Cerebellar nuclear complex (tissue), 1 donor: ENCODE data around the gene CRABP2.

ENCODE experiments used
- DNase-seq, 2 experiments: peaks; one replicate each; lab custom pipeline; 2025; lab: John Stamatoyannopoulos, UW

The CRABP2 gene

DNA sequence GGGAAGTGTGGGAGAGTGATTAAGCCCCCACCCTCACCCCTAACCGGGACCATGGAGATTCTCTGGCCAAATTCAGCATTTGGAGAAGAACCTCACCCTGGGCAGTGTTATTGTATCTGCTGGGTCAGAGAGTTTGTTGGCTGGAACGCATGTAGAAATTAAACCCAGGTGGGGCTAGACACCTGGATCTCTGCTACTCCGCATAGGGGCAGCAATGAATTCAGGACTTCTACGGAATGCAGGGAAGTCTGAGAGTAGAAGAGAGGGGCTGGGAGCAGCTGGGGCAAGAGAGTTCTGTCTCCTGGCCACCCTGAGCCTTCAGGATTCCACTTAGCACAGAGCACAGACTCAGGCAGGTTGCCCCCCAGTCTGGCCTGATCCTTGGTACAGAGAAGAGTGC, 3.6 kb upstream of the CRABP2 start:
- DNase-seq, result no peak

DNA sequence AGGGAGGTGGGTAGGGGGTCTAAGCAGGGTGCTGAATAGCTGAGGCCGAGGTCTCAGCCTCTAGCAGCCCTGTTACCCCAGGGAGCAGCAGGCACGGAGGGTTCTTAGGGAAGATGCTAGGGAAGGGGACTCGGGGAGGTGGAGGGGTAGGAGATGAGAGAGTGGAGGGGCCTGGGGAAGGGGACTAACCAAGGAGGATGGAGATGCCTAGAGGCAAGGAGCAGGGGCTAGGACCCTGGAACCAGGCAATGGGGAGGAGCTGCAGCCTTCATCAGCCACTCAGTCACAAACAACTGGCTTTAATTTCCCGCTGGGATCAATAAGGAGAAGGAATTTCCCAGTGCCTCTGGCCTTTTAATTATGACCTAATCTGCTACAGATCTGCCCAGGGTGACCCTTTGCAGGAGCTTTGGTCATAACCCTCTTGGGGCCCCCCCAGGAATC, 2.9 kb upstream of the CRABP2 start:
- DNase-seq, result no peak

DNA sequence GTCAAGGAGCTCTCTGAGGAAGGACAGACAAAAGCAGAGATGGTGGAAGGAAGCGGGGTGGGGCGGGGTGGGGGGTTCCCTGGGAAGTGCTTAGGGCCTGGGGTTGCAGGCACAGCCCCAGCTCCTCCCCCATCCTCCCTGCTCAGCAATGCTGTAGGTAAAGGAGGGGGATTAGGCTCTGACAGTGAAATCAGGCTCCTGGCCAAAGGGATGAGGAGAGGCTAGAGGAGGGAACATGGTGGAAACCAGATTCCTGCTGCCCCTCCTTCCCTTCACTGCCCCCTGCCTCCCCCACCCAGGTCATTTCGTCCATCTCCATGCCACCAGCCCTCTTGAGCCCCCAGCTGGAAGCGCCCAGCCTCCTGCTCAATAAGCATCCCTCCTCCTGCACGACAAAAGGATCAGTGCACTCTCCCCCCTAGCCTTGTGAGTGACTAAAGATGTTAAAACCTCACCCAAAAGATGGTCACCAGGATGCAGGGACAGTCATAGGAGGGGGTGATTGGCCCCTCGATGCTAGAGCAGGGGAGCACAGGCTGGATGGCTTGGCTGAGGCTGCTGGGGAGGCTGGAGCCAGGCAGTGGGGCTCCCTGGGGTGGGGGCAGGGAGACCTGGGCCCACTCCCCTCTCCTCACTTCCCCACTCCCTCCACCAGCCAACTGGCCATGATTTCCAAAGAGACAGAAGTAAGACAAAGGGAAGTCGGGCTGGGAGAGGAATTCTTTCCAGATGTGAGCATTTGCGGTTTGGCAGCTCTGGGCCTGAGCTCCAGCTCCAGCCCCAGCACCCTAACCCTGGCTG, 2.2 kb upstream of the CRABP2 start:
- DNase-seq, result no peak

DNA sequence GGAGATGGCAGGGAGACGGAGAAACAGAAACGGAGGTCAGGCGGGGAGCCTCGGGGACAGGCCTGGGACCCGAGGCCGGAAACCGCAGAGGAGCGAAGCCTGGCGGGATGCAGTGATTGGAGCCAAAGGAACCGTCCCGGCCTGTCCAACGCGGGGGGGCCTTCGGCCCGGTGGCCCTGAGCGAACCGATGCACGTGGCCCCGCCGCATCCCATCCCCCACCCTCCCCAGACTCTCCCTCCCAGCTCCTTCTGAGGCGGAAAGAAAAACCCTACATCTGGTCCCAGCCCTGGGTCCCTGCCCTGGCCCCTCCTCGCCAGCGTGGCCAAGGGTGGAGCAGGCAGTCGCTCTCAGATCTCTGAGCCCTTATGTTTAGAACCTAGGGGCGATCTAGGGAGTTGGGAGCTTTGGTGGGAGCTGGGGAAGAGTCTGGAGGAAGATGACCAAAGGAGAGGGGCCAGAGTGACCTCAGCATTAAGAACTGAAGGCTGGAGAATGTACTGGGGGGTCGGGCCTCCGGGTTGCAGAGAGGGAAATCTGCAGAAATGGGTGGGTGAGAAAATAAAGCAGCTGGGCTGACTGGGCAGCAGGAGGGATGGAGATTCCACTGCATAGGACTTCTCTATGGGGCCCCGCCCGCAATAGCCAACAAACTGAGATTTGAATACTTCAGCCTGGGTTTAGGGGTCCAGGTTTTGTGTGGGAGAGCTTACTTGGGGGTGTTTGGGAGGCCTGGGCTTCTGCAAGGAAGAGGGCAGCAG, 1.5 kb upstream of the CRABP2 start:
- no peak for DNase-seq

DNA sequence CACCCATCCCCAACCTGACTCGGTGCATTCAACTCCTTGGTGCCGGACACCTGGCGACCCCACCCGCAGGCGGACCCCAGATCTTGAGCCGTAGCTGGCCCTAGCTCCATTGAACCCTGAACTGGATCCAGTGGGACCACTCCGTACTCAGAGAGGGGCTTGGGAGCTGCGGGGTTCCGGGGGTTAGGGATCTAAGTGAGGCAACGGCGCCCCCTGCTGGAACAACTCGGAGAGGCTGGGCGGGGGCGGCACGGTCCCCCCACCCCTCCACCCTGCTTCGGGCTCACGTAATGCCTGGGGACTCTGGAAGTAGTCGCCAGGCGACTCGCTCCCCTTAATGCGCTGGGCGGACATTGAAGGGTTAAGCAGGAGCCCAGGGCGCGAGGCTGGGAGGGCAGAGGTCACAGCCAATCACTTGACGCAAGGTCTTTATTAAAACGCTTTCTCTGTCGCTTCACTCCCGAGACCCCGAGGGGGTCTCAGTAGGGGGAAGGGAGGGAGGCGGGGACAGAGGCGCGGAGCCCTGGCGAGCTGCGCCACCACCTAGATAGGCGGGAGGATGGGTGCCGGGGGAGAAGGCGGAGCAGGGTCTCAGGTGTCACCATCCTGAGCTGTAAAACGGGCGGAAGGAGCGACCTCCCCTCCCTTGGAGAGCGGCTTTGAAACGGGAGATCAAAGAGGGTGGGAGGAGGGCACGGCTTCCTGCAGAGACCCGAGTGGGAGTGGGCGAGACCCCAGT, 704 bp upstream of the CRABP2 start:
- DNase-seq, result no peak

DNA sequence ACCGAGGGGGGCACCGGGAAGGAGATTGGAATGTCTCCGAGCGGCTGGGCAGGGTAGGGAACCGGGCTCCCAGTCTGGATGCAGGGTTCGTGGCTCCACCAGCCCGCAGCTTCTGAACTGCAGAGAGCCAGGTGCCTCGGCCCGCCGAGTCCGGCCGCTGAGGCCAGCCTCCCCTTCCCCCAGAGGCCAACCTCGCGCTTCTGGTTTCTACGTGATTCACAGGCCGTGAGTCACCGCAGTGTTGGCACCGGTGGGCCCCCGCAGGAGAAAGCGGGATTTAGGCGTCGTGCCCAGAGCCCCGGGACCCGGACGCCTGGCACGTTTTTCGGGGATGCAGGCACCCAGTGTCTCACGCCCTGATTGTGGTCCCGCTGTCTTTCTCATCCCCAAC, 458 bp downstream of the CRABP2 start:
- no peak for DNase-seq

DNA sequence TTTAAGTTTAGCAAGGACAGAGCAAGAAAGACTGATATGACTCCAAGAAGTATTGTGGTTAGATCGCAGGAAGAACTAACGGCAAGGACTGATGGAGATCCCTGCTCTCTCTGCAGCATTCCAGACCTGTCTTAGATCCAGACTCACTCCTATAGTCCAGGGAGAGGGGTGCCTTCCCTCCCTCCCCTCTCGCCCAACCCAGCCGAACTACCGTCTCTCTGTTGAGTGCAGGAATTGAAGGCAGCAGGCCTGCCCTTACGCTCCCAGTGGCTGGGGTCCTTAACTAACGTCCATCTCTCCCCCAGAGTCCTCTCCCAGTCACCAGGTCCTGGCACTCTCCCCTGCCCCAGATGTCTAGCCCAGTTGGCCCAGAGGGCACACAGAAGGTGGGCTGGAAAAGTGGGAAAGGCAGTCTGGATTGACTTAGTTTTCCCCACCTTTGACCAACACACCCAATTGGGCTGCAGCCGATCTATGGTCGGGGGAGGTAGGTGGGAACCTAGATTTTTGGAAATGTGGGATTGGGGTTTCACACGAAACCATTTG, 1.1 kb downstream of the CRABP2 start:
- no peak for DNase-seq

DNA sequence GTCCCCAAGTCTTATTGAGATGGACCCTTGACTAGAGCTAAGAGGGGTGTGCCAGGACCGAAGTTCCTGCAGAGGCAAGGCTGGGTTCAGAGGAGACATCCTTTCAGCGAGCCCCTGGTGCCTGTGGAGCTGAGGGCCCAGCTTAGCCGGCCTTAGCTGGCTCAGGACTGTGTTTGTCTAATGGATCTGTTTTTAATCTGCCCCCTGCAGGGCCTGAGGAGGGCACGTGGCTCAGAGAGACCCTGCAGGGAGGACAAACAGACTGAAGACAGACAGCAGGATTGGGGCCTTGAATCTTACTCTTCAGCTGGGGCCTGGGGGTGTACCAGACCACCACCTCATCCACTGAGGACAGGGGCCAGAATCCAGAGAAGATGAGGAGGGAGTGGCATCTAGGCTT, 1.6 kb downstream of the CRABP2 start:
- no peak for DNase-seq

DNA sequence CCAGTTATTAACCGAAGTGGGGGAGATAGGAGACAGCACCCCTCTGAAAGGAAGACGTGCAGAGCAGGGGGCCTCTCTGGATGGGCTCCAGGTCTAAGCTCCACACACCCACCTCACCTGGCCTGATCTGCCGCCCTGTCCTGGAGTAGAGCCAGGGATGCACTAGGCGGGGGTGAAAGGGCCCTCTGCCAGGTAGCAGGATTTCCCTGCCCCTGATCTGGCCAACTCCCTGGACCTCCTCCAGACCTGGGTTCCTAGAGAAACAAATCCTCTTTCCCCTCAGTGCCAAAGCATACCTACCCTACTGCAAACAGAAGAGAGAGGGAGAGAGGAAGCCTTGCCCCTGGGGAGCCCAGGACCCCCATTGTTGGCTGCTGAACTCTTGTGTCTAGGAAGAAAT, 2.0 kb downstream of the CRABP2 start:
- DNase-seq, result no peak

DNA sequence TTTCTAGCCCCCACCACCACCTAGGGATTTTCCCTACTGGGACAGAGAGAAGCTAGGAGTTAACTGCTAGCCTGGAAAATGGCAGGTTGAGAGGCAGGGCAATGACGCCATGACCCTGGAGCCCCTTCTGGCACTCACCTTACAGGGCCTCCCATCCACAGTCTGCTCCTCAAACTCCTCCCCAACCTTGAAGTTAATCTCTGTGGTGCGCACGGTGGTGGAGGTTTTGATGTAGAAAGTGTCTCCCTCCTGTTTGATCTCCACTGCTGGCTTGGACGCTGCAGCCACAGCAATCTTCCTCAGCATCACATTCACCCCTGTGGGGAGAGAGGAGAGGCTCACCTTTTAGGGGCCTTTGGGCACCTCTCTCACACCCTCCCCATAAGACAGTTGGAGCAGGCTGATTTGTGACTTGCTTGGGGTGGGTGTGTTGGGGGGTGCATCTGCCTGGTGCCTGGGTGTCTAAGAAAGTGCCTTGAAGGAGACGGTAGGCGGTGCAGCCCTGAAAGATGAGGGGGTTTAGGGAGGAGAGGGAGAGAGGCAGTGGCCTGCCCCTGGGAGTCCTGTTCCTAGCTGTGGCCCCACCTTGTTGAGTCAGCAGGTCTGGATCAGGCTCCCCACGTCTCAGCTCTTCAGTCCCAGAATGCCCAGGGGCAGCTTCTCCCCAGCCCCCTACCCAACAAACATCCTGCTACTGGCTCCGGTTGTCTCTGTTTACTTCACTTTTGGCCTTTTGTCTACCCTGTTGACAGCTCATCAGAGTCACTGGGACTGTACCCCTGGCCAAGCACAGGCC, 4.4 kb downstream of the CRABP2 start:
- no peak for DNase-seq

DNA sequence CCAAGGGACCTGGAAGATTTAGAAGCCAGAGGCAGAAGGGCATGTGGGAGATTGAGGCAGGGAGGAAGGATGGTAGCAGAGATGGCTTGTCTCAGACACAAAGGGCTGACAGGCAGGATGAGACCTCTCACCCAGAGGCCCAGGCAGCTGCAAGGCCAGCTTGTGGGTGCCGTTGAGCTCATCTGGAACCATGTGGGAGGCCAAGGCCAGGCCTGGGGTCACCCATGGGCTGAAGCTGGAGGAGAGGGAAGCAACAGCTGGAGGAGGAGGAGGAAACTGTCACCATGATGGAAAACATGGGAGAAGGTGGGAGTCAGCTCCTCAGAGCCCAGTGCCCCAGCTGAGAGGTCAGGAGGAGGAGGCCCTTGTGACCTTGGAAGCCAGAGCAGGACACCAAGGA, 6.4 kb downstream of the CRABP2 start:
- no peak for DNase-seq

DNA sequence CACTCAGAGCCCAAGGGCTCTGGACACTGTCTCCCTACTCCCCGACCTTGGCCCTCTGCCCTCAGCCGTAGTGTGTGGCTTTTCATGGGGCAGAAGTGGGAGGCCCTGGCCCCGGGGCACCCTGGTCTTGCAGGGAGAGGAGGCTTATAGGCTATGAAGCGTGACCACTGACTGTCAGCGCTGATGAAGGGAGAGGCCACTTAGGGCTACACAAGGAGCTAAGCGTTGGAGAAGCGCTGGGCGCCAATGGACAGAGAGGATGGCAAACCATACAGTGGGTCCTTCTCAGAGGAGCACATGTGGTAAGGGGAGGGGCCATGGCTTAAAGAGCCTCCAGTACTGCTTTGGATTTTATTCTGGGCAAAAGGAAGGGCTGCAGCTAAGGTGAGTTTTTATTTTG, 7.9 kb downstream of the CRABP2 start:
- no peak for DNase-seq

DNA sequence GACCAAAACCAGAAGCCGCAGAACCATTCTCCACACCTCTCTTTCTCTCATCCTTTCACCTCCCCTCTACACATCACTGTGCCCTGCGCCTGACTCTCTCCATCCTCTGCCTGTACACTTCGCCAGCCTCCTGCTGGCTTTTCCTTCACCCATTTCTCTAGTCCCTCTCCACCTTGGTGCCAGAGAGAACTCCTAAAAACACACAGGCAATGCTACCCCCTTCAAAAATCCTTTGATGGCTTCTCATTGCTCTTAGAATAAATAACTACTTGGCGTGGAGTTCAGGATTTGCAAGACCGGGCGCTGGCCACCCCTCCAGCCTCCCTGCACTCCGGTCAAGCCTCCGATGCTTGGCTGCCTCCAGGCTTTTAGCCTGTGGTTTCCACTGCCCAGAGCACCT, 8.6 kb downstream of the CRABP2 start:
- DNase-seq, result no peak

DNA sequence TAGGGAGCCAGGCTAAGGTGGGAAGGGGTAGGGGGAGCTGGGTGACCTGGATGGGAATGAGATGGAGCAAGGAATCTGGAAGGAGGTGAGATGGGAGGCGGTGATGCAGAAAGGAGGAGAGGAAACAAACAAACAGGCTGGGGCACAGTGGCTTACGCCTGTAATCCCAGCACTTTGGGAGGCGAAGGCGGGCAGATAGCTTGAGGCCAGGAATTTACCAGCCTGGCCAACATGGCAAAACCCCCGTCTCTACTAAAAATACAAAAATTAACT, 10.8 kb downstream of the CRABP2 start:
- DNase-seq, result no peak

DNA sequence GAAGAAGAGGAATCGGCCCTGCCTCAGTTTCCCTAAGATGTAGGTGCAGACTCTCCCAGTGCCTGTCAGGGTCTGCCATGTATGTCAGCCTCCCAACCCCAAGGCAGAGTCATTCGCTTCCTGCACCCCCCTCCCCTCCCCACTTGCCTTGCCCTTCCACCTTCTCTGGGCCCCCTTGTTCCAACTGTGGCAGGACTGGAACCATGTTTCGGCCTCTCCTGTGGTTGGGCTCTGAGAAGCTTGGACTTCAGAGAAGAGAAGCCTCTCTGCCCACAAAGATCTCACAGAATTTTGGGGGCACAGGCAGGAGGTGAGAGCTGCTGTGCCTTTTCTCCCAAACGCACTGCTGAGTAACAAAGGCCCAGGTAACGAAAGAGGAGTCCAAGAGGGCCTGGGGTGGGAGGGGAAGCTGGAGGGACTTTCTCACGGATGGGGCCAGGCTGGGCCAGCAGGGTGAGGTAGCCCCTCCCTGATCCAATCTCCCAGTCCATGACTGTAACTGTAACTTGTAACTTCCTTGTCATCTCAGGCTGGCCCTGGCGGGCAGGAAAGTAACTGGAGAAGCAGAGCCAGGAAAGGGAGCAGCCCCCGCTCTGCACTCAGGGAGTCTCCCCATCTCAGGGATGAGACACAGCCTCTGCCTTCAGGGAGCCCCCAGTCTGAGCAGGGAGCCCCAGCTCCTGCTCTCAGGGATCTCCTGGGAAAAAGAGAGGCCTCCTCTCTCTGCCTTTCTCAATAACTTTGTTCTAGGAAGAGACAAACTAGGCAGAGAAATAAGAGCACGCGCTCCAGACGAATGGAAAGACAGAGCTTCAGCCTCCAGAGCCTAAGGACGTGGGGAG, 11.3 kb downstream of the CRABP2 start:
- no peak for DNase-seq

DNA sequence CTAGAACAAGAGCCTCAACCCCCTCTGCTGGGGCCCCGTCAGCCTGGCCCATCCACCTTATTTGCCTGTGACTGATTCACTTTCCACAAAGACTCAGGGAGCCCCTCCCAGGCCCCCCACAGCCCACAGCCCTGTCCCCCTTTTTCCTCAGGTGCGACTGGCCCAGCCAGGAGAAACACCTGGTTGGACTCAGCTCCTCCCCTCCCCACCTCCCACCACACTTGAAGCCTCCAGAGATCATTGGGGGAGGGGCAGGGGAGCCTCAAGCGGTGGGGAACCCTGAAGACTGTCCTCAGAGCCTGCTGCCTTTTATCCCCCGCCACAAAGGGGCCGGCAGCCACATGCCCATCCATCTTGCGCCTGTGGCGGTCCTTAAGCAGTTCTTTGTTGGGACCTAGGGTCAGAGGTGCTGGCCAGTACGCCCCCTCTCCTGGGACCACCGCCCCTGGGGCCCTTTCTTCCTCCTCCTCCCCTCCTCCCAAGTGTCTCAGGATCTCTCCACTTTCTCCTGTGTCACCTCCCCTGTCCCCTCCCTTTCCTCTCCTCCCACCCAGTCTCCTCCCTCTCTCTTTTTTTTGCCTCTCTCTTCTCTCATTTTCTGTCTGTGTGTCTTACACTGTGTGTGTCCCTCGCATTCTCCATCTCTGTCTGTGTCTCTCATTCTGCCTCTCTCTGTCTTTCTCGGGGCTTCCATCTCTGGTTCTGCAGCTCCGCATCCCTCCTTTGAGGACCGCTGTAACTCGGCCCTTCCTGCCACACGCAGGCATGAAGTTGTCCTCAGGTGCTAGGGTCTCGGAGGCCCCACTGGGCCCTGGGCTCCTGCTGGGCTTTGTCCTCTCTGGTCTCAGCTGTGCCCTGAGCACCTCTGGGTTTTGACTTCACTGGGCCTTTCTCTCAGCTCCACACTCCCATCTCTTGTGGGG, 12.2 kb downstream of the CRABP2 start:
- DNase-seq, result no peak

DNA sequence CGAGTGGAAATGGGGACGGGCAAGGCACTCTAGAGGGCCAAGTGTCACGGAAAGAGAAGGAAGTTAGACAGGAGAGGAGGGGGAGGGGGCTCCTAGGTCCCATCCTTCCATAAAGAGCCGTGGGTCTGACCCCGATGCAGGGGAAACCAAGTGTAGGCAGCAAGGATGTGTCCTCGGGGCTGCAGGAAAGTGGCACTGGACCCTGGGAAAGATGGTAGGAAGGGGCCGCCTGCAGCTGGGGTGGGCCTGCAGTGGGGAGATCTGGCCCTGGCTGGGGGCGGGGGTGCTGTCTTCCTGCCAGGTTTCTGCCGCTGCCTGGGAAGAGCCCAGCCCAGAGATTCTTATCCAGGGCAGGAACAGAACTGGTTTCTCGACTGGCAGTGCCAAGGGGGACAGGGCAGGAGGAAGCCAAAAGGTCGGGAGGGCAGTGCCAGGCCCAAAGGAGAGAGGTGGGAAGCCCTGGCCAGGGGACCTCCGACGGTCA, 12.9 kb downstream of the CRABP2 start:
- DNase-seq, result no peak

DNA sequence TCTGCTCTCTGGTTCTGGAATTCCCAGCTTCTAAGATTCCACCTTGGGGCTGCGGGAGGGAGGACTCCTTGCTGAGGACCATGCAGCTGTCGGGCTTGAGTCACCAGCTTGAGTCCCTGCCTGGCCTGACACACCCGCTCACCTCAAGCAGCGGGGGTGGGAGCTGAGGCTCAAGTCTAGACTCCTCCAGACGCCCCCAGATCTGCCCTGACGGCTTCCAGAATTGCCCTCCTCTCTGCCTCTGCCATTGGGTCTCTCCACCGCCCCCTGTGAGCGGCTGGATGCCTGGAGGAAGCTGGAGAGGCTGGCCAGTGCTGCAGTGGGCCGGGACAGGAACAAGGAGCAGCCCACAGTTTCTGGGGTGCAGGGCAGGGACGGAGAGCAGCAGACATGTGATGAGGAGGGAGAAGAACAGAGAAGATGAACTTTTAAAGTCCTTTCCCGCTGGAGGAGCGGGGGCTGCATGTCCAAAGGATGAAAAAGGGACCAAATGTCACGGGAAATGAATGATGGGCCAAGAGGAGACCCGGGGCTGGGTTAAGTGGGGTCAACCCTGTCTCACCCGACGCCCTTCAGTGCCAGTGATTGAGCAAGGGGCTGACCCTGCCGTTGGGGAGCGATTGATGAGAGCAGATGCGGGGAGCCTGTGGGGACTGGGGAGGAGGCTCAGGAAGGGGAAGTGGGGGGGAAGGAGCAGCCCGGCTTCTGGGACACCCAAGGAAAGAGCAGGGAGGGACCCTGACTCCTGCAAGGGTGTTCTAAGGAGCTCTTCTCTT, 13.5 kb downstream of the CRABP2 start:
- DNase-seq, result no peak

DNA sequence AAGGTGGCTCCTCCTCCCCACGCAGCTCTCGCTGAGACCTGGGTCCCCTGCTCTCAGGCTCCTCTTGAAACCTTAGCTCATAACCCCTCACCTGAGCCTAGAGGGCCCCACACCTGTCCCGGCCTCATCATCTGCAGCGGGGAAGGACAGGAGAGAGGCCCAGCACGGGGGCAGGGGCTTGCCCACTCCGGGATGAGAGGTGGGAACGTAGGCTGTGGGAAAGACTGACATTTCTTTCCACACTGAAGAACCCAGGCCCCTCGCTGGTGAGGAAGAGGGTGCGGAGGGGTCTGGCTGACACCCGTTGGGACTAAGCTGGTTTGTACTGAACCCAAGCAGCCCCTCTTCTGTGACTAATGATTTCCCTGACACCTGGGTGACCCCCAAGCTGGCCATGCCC, 14.2 kb downstream of the CRABP2 start:
- DNase-seq, result no peak
